ENCODE data around the gene STXBP1. TPM values are rescaled to one million over a fixed set of nuclear protein-coding genes. Genes with fewer than 3 reads are reported as not detected.

Gene STXBP1
- total RNA-seq, 1 experiment from 2014 or later, result 40.6 TPM

DNA sequence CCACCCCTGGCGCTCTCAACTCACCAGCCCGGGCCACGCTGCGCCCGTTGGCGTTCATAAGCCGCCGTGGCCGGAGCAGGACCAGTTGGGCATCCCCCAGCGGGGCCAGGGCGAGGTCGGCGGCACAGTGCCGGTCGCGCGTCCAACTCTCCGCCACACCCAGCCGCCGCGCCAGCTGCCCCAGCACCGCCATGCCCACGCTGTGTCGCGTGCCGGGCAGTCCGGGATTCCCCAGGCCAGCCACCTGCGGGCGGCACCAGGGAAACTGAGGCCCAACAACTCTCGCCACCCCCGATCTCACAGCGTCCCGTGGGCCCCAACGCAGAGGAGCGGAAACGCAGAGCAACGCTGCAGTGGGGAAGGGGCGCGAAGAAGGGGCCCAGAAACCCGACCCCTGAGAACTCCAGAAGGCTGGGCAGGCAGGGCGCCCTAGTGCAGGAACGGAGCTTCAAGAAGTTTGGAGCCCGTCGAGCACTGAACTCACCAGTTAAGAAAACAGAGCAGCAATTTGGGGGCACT lies 102.9 kb downstream of the STXBP1 start:
- Histone ChIP-seq H3K4me1 (ENCODE audit: control insufficient read depth in 1 of 2, insufficient read depth in 2 of 2, low read length in 2 of 2) (peaks cover 10 to 17% of the 10 kb centered on the region in 2 experiments), H3K9ac (ENCODE audit: low read length) (peak overlapping the region; percentile 93), H3K36me3 (ENCODE audit: control insufficient read depth in 1 of 2, insufficient read depth in 2 of 2, low read length in 2 of 2) (peaks cover 0 to 4% of the 10 kb centered on the region in 2 experiments; a peak in 1 of 4 replicates), H3K4me3 (replicated peaks in 1 of 2; ENCODE audit: low read depth in 1 of 2, low read length in 2 of 2) (peak overlapping the region; percentile 90 to 92), H3K27me3 (ENCODE audit: insufficient read depth, low read length) (no peaks in the 10 kb centered on the region), H4K20me1 (ENCODE audit: insufficient read depth) (no peaks in the 10 kb centered on the region), H3K79me2 (ENCODE audit: insufficient read depth, low read length) (peaks cover 13% of the 10 kb centered on the region), H3K9me2 (ENCODE audit: insufficient read depth) (no peaks in the 10 kb centered on the region), H3K27ac (ENCODE audit: low read depth, low read length) (peak overlapping the region; percentile 82), H2AFZ (ENCODE audit: low read depth, low read length, poor library complexity, severe bottlenecking) (no peak overlapping the region), H3K9me3 (ENCODE audit: control insufficient read depth in 1 of 2, insufficient read depth in 1 of 2, low read depth in 1 of 2, low read length in 2 of 2) (no peaks in the 10 kb centered on the region), H3K4me2 (ENCODE audit: low read length) (peak overlapping the region; percentile 91)
- intact Hi-C loops (cut with micrococcal nuclease), result no loop called here
- CTCF ChIA-PET, result interaction anchor here (1.5 kb wide), 1 partner anchor 20 kb away, joined by 12 read pairs; the partner anchor contains the start of gene TOR2A
- RAD21 ChIA-PET (ENCODE audit: low non-redundant PET in 1 of 2, low total read pairs in 2 of 2, uncharacterized antibody in 2 of 2, unreplicated experiment in 2 of 2), result interaction anchor here in 1 of 2 experiments (1.2 kb wide), 1 partner anchor 20 kb away, joined by 4 read pairs; the partner anchor contains the start of gene TOR2A
- ATAC-seq, result peak; percentile 18
- TSS peak; percentile 69 for BruUV-seq (replicated peaks)
- no peak for DNase-seq (ENCODE audit: low read depth, low spot score)
- no peak for TF ChIP-seq SRF (IDR thresholded peaks at IDR 0.05; ENCODE audit: low read depth)
- no peak for TF ChIP-seq EZH2phosphoT487 (IDR thresholded peaks at IDR 0.05; ENCODE audit: borderline replicate concordance)
- TF ChIP-seq CTCF (IDR thresholded peaks at IDR 0.05 in 2 of 3, conservative IDR thresholded peaks at IDR 0.05 in 1 of 3; ENCODE audit: borderline replicate concordance in 1 of 3, insufficient read depth in 1 of 3, low read depth in 2 of 3, low read length in 2 of 3), result no peak
- no peak for TF ChIP-seq SIN3A (IDR thresholded peaks at IDR 0.05; ENCODE audit: low read depth)
- no peak for TF ChIP-seq CBX3 (IDR thresholded peaks at IDR 0.05; ENCODE audit: low read depth)
- TF ChIP-seq SP1 (IDR thresholded peaks at IDR 0.05; ENCODE audit: low read depth), result no peak
- no peak for TF ChIP-seq ZNF274 (IDR thresholded peaks at IDR 0.05; ENCODE audit: low read depth, low read length)
- TF ChIP-seq, protein P1, sequence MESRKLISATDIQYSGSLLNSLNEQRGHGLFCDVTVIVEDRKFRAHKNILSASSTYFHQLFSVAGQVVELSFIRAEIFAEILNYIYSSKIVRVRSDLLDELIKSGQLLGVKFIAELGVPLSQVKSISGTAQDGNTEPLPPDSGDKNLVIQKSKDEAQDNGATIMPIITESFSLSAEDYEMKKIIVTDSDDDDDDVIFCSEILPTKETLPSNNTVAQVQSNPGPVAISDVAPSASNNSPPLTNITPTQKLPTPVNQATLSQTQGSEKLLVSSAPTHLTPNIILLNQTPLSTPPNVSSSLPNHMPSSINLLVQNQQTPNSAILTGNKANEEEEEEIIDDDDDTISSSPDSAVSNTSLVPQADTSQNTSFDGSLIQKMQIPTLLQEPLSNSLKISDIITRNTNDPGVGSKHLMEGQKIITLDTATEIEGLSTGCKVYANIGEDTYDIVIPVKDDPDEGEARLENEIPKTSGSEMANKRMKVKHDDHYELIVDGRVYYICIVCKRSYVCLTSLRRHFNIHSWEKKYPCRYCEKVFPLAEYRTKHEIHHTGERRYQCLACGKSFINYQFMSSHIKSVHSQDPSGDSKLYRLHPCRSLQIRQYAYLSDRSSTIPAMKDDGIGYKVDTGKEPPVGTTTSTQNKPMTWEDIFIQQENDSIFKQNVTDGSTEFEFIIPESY (IDR thresholded peaks at IDR 0.05; ENCODE audit: extremely low read depth, insufficient replicate concordance, low read length), result no peak
- no peak for TF ChIP-seq JUND (IDR thresholded peaks at IDR 0.05)
- no peak for TF ChIP-seq ATF3 (IDR thresholded peaks at IDR 0.05)
- TF ChIP-seq POLR2AphosphoS5 (IDR thresholded peaks at IDR 0.05; ENCODE audit: low read depth, low read length), result no peak
- no peak for TF ChIP-seq EGR1 (IDR thresholded peaks at IDR 0.05; ENCODE audit: low read depth)
- TF ChIP-seq RAD21 (IDR thresholded peaks at IDR 0.05; ENCODE audit: low read depth), result no peak
- POLR2A ChIA-PET, result interaction anchor here (0.6 to 1.2 kb wide), 2 partner anchors 20 to 26 kb away, joined by 3 read pairs; no protein-coding TSS in a partner anchor
